ENCODE measurements around the gene SKIC8. TPM values are rescaled to one million over a fixed set of nuclear protein-coding genes. Genes with fewer than 3 reads are reported as not detected.

SKIC8 gene
- total RNA-seq, 1 donor from 2014 or later: 19.9 TPM

DNA sequence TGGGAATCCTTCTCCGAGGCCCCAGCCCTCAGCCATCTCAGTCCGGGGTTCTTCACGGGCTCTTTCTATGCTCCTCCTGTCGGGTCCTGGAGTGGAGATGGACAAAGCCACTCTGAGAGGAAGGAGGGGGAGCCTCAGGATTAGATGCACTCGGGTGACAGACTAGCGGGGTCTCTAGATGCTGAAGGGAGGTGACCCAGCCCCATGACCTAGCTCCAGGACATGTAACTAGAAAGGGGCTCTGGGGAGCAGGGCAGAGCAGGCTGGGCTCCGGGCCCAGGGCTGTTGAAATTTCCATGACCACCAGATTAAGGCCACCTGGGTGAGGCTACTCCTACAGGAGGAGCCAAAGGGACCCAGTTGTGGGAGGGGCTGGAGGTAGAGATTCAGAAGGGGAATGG lies 14.8 kb upstream of the SKIC8 start:
- no peak overlapping the region for H3K4me3 ChIP-seq
- H3K36me3 ChIP-seq: no peaks in the 10 kb centered on the region
- DNase-seq (ENCODE audit: low spot score in 2 of 2): no peak
- H3K4me1 ChIP-seq: no peaks in the 10 kb centered on the region
- intact Hi-C loops (cut with DNase I): no loop called here
- H3K27ac ChIP-seq: no peak overlapping the region
- H3K9me3 ChIP-seq: no peaks in the 10 kb centered on the region
- TF ChIP-seq, protein P1, sequence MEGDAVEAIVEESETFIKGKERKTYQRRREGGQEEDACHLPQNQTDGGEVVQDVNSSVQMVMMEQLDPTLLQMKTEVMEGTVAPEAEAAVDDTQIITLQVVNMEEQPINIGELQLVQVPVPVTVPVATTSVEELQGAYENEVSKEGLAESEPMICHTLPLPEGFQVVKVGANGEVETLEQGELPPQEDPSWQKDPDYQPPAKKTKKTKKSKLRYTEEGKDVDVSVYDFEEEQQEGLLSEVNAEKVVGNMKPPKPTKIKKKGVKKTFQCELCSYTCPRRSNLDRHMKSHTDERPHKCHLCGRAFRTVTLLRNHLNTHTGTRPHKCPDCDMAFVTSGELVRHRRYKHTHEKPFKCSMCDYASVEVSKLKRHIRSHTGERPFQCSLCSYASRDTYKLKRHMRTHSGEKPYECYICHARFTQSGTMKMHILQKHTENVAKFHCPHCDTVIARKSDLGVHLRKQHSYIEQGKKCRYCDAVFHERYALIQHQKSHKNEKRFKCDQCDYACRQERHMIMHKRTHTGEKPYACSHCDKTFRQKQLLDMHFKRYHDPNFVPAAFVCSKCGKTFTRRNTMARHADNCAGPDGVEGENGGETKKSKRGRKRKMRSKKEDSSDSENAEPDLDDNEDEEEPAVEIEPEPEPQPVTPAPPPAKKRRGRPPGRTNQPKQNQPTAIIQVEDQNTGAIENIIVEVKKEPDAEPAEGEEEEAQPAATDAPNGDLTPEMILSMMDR (IDR thresholded peaks at IDR 0.05): no peak
- no peaks in the 10 kb centered on the region for H3K27me3 ChIP-seq

DNA sequence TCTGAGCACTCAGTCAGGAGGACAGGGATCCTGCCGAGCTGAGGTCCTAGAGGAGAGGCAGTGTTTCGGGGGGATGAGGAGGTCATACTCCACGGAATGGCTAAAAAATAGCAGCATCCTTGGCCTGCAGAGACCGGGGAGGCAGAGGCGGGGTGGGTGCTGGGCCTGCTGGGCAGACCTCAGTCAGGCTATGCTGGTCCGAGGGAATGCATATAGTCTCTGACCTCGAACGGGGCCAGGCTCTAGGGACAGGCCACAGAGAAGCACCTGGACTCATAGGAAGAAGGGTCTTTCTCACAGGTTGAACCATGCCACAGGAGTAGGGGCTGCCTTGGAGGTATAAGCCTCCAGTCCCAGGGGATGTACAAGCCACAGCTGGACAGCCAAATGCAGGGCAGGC lies 14.0 kb upstream of the SKIC8 start:
- intact Hi-C loops (cut with DNase I): no loop called here
- Histone ChIP-seq H3K36me3 (no peaks in the 10 kb centered on the region), H3K27ac (no peak overlapping the region), H3K4me3 (no peak overlapping the region), H3K9me3 (no peaks in the 10 kb centered on the region), H3K27me3 (no peaks in the 10 kb centered on the region), H3K4me1 (no peaks in the 10 kb centered on the region)
- TF ChIP-seq, protein P1 (IDR thresholded peaks at IDR 0.05): no peak
- DNase-seq (ENCODE audit: low spot score in 2 of 2): no peak

DNA sequence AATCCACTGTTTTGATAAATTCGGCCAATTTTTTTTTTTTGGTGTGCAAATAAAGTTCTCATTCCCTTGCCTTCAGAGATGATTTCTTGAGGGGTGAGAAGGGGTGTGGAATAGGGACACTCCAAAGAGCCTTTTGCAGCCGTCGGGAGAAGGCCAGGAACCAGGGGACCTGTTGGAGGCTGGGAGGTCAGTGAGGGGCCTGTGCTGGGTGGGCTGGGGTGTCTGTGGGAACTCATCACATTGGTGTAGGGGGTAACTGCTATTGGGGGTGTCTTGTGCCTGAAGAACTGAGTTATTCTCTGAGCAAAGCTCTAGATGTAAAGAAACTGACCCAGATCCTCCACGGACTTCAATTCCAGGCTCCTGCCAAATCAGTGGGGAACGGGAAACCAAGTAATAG lies 13.5 kb upstream of the SKIC8 start:
- Histone ChIP-seq H3K36me3 (no peaks in the 10 kb centered on the region), H3K4me1 (no peaks in the 10 kb centered on the region), H3K9me3 (no peaks in the 10 kb centered on the region), H3K27me3 (no peaks in the 10 kb centered on the region), H3K4me3 (no peak overlapping the region), H3K27ac (no peak overlapping the region)
- no peak for DNase-seq (ENCODE audit: low spot score in 2 of 2)
- TF ChIP-seq, protein P1 (IDR thresholded peaks at IDR 0.05): no peak
- intact Hi-C loops (cut with DNase I): no loop called here

DNA sequence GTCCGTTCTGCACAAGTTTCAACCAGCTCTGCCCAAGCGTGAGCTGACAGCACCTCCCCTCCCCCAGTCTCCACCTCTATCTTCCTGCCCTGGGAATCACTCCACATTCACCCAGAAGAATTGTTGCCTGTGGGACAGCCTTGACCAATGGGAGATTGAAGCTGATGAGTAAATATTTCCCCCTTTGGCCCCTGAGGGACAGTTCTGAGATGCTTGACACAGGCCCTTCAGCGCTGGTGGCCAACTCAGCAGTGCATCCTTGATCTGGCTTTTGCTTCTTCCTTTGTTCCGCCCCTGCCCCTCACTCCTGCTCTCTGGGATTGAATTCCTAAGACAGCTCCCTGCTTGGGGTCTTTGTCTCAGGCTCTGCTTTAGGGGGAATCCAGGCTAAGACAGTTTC lies 13.1 kb upstream of the SKIC8 start:
- intact Hi-C loops (cut with DNase I): no loop called here
- Histone ChIP-seq H3K4me1 (no peaks in the 10 kb centered on the region), H3K36me3 (no peaks in the 10 kb centered on the region), H3K27me3 (no peaks in the 10 kb centered on the region), H3K27ac (no peak overlapping the region), H3K4me3 (no peak overlapping the region), H3K9me3 (no peaks in the 10 kb centered on the region)
- TF ChIP-seq, protein P1 (IDR thresholded peaks at IDR 0.05): no peak
- DNase-seq (ENCODE audit: low spot score in 2 of 2): no peak

DNA sequence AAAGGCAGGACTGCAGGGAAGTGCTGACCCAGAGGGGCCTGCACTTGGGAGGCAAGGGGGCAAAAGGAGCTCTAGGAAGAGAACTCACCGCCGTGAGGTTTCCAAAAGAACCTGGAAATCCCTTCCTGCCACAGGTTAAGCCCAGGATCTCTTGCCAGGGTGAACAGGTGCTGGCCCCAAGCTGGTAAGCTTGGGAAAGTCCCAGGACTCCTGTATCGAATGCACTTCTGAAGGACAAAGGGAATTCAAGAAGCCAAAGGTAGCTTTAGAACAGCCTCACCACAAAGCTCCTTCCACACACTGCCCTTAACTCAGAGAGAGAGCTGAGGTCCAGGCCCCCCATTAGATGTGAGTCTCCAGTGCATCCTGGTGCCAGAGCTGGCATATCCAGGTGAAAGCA lies 11.9 kb upstream of the SKIC8 start:
- no peak for DNase-seq (ENCODE audit: low spot score in 2 of 2)
- intact Hi-C loops (cut with DNase I): no loop called here

More for the DNA sequence above, 11.9 kb upstream of the SKIC8 start:
- no peak overlapping the region for H3K4me3 ChIP-seq
- H3K27me3 ChIP-seq: no peaks in the 10 kb centered on the region
- no peaks in the 10 kb centered on the region for H3K4me1 ChIP-seq
- no peaks in the 10 kb centered on the region for H3K36me3 ChIP-seq
- no peaks in the 10 kb centered on the region for H3K9me3 ChIP-seq
- H3K27ac ChIP-seq: no peak overlapping the region
- TF ChIP-seq, protein P1 (IDR thresholded peaks at IDR 0.05): no peak
